K562 (cell line): ENCODE data around the gene WIPF2. TPM values are rescaled to one million over a fixed set of nuclear protein-coding genes. Genes with fewer than 3 reads are reported as not detected.

Experiments used
- C11orf30 ChIP-seq: fragments of 450-650 bp; IDR thresholded peaks from 2 replicates; pipeline ENCODE4 v1.6.1; 2016; ENCODE audit warnings: low read depth, mild to moderate bottlenecking
- DACH1 ChIP-seq: fragments of 450-650 bp; IDR thresholded peaks from 2 replicates; pipeline ENCODE4 v1.6.1; 2018; ENCODE audit not compliant: partially characterized antibody
- DPF2 ChIP-seq: fragments of 450-650 bp; IDR thresholded peaks from 2 replicates; pipeline ENCODE4 v1.6.1; 2016
- GABPB1 ChIP-seq: sonication (generic); formaldehyde crosslinking; IDR thresholded peaks from 2 replicates; pipeline ENCODE4 v1.8.0; 2022; ENCODE audit warnings: mild to moderate bottlenecking, missing genetic modification reagents
- KLF16 ChIP-seq: IDR thresholded peaks from 2 replicates; pipeline ENCODE4 v1.6.1; 2016; ENCODE audit warnings: antibody characterized with exemption
- MAFF ChIP-seq: IDR thresholded peaks from 2 replicates; pipeline ENCODE4 v1.6.1; 2012; ENCODE audit warnings: low read length, improper control_type of control experiment
- MAFG ChIP-seq: fragments of 450-650 bp; conservative IDR thresholded peaks from 2 replicates; pipeline ENCODE4 v1.6.1; 2016; ENCODE audit warnings: missing genetic modification characterization, missing compliant biosample characterization
- MAFK ChIP-seq: IDR thresholded peaks from 2 replicates; pipeline ENCODE4 v1.6.1; 2011; ENCODE audit warnings: low read length, improper control_type of control experiment
- MEIS2 ChIP-seq: fragments of 450-650 bp; IDR thresholded peaks from 2 replicates; pipeline ENCODE4 v1.6.1; 2014; ENCODE audit warnings: mild to moderate bottlenecking; ENCODE audit not compliant: partially characterized antibody
- NFE2L1 ChIP-seq: fragments of 450-650 bp; IDR thresholded peaks from 2 replicates; pipeline ENCODE4 v1.6.1; 2016; ENCODE audit warnings: missing genetic modification characterization, low read depth, mild to moderate bottlenecking, missing compliant biosample characterization, moderate library complexity, borderline replicate concordance
- POLR2G ChIP-seq: fragments of 200-400 bp; formaldehyde crosslinking; IDR thresholded peaks from 2 replicates; pipeline ENCODE4 v1.6.1; 2017; ENCODE audit warnings: low read depth, mild to moderate bottlenecking, antibody characterized with exemption, low read length, moderate library complexity
- ZBTB7A ChIP-seq: IDR thresholded peaks from 2 replicates; pipeline ENCODE4 v1.6.1; 2011; ENCODE audit warnings: low read depth, mild to moderate bottlenecking, low read length, moderate library complexity, borderline replicate concordance; ENCODE audit not compliant: control insufficient read depth
- ZNF133 ChIP-seq: fragments of 250-450 bp; sonication (Bioruptor Pico); IDR thresholded peaks from 2 replicates; pipeline ENCODE4 v1.4.0; 2020; ENCODE audit warnings: mild to moderate bottlenecking
- ZNF232 ChIP-seq: sonication (generic); formaldehyde crosslinking; IDR thresholded peaks from 2 replicates; pipeline ENCODE4 v1.8.0; 2022; ENCODE audit warnings: mild to moderate bottlenecking, missing genetic modification reagents
- ZNF316 ChIP-seq: fragments of 450-650 bp; IDR thresholded peaks from 2 replicates; pipeline ENCODE4 v1.6.1; 2016
- ZNF436 ChIP-seq: fragments of 250-450, 450-650 bp; sonication (Bioruptor Pico); formaldehyde crosslinking; IDR thresholded peaks from 2 replicates; pipeline ENCODE4 v1.7.0; 2020; ENCODE audit warnings: mild to moderate bottlenecking
- ZNF766 ChIP-seq: fragments of 200-800 bp; sonication (Bioruptor generic); conservative IDR thresholded peaks from 2 replicates; pipeline ENCODE4 v1.6.1; 2016; ENCODE audit warnings: missing genetic modification characterization, missing compliant biosample characterization
- polyA plus RNA-seq, 8 experiments: library from polyadenylated mRNA; depleted of rRNA in 4 of 8; stranded (reverse) in 5 of 8; unstranded in 3 of 8; fragments of >200 nt; fragmentation: Nextera tagmentation in 2 of 8; fragmentation: Illumina TruSeq in 1 of 8; extraction: Ambion mirVana in 2 of 8; extraction: Trizol in 1 of 8; gene quantifications; 2 replicates each; pipeline versions ENCODE4 v1.2.1 to v1.2.3, GENCODE V29; 2011 to 2014; ENCODE audit warnings: inconsistent platforms in 1 of 8, missing spikeins in 1 of 8
- total RNA-seq, 7 experiments: library from RNA; depleted of rRNA in 6 of 7; stranded (reverse); fragments of >200 nt in 6 of 7; fragmentation: Illumina TruSeq in 2 of 7; extraction: Trizol in 2 of 7; gene quantifications; 2 replicates each; pipeline versions ENCODE4 v1.2.1 to v1.2.3, GENCODE V29; 2011 to 2021; ENCODE audit warnings: low replicate concordance in 1 of 7
- TF ChIP-seq, protein P1 (sequence below): sonication (generic); formaldehyde crosslinking; IDR thresholded peaks from 2 replicates; pipeline ENCODE4 v1.8.1; 2023; ENCODE audit warnings: mild to moderate bottlenecking, missing genetic modification reagents
- TF ChIP-seq, protein P2 (sequence below): fragments of 250-450 bp; sonication (Bioruptor Pico); IDR thresholded peaks from 2 replicates; pipeline ENCODE4 v1.4.0; 2020; ENCODE audit warnings: mild to moderate bottlenecking, moderate library complexity
- TF ChIP-seq, protein P3 (sequence below): fragments of 250-450 bp; sonication (Bioruptor Pico); IDR thresholded peaks from 2 replicates; pipeline ENCODE4 v1.5.0; 2021

The WIPF2 gene
- total and polyA plus RNA-seq, 9 of the 15 experiments (the other 6 are each of a cell fraction or from before 2014, with no cell fraction given): 3.6 to 15.0 (median 5.3) TPM

DNA sequence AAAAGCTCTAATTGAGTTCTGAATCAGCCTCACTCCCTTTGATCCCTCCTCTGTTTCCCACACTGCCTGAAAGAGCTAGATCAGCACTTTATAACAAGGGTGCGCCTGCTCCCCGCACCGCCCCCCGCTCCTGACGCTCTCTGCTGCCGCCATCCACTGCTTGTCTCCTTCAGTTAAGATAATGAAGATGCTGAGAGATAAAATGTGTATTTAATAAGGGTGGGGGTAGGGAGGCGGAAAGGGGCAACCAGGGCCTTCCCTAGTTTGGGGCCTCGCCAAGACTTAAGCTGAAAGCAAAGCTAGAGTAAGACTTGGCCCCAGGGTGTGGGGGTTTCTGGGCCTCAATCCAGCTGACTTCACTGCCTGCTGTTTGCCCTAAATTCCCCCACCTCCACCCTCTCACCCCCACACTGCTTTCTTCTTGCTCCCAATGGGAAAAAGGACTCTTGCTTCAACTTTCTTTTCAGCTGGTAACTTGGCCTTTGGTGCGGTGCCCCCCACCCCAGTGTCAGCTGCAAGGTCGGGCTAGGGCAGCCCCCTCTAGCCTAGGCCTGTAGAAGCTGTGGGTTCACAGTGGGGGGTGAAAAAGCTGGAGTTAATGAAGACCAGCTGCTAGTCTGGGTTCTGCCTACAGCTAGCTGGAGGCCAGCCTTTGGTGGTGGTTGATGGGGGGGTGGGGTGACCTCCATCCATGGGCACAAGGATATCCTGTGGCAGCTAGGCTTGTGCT lies 88.1 kb downstream of the WIPF2 start (continued):
- peak; percentile 14 for TF ChIP-seq DACH1
- peak; percentile 95 for TF ChIP-seq MAFF
- TF ChIP-seq MEIS2: no peak
- no peak for TF ChIP-seq KLF16
- peak; percentile 55; the same call in 1 of the 2 replicates for TF ChIP-seq POLR2G
- peak; percentile 99 for TF ChIP-seq ZNF316
- TF ChIP-seq, protein P1, sequence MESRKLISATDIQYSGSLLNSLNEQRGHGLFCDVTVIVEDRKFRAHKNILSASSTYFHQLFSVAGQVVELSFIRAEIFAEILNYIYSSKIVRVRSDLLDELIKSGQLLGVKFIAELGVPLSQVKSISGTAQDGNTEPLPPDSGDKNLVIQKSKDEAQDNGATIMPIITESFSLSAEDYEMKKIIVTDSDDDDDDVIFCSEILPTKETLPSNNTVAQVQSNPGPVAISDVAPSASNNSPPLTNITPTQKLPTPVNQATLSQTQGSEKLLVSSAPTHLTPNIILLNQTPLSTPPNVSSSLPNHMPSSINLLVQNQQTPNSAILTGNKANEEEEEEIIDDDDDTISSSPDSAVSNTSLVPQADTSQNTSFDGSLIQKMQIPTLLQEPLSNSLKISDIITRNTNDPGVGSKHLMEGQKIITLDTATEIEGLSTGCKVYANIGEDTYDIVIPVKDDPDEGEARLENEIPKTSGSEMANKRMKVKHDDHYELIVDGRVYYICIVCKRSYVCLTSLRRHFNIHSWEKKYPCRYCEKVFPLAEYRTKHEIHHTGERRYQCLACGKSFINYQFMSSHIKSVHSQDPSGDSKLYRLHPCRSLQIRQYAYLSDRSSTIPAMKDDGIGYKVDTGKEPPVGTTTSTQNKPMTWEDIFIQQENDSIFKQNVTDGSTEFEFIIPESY (CRISPR knock-in tag): no peak
- 0 out of 2 replicates have a peak, but pooled peaks have one; percentile 23 for TF ChIP-seq DPF2
- TF ChIP-seq, protein P2, sequence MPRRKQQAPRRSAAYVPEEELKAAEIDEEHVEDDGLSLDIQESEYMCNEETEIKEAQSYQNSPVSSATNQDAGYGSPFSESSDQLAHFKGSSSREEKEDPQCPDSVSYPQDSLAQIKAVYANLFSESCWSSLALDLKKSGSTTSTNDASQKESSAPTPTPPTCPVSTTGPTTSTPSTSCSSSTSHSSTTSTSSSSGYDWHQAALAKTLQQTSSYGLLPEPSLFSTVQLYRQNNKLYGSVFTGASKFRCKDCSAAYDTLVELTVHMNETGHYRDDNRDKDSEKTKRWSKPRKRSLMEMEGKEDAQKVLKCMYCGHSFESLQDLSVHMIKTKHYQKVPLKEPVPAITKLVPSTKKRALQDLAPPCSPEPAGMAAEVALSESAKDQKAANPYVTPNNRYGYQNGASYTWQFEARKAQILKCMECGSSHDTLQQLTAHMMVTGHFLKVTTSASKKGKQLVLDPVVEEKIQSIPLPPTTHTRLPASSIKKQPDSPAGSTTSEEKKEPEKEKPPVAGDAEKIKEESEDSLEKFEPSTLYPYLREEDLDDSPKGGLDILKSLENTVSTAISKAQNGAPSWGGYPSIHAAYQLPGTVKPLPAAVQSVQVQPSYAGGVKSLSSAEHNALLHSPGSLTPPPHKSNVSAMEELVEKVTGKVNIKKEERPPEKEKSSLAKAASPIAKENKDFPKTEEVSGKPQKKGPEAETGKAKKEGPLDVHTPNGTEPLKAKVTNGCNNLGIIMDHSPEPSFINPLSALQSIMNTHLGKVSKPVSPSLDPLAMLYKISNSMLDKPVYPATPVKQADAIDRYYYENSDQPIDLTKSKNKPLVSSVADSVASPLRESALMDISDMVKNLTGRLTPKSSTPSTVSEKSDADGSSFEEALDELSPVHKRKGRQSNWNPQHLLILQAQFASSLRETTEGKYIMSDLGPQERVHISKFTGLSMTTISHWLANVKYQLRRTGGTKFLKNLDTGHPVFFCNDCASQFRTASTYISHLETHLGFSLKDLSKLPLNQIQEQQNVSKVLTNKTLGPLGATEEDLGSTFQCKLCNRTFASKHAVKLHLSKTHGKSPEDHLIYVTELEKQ (CRISPR knock-in tag): no peak
- TF ChIP-seq GABPB1 (CRISPR knock-in tag): no peak
- peak; percentile 97 for TF ChIP-seq MAFG (tag)
- no peak for TF ChIP-seq NFE2L1 (tag)
- TF ChIP-seq, protein P3, sequence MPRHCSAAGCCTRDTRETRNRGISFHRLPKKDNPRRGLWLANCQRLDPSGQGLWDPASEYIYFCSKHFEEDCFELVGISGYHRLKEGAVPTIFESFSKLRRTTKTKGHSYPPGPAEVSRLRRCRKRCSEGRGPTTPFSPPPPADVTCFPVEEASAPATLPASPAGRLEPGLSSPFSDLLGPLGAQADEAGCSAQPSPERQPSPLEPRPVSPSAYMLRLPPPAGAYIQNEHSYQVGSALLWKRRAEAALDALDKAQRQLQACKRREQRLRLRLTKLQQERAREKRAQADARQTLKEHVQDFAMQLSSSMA (CRISPR knock-in tag): no peak
- TF ChIP-seq MAFK: peak; percentile 93
- peak; percentile 99 for TF ChIP-seq C11orf30
- no peak for TF ChIP-seq ZNF133 (CRISPR knock-in tag)
- peak; percentile 31; the same call in 1 of the 2 replicates for TF ChIP-seq ZBTB7A
- no peak for TF ChIP-seq ZNF232 (CRISPR knock-in tag)
- TF ChIP-seq ZNF436 (CRISPR knock-in tag): no peak
- 0 out of 2 replicates have a peak, but pooled peaks have one; percentile 19 for TF ChIP-seq ZNF766 (CRISPR knock-in tag)
